HFFc6 (cell line): ENCODE results near the gene MGAT5. TPM values are rescaled to one million over a fixed set of nuclear protein-coding genes. Genes with fewer than 3 reads are reported as not detected.

Experiments used
- DNase-seq: peaks from one replicate; pipeline ENCODE4 v3.0.0-alpha.2; 2018
- H3K27ac Mint-ChIP-seq: 2 replicates; pipeline ENCODE4 v1.8.0; 2020; ENCODE audit warnings: mild to moderate bottlenecking, mixed read lengths
- H3K27me3 Mint-ChIP-seq: 2 replicates; pipeline ENCODE4 v1.8.0; 2021; ENCODE audit warnings: mild to moderate bottlenecking, moderate library complexity, mixed read lengths; ENCODE audit not compliant: insufficient read depth
- H3K36me3 Mint-ChIP-seq: 2 replicates; pipeline ENCODE4 v1.8.0; 2021; ENCODE audit warnings: low read depth, mixed read lengths
- H3K4me1 Mint-ChIP-seq: 2 replicates; pipeline ENCODE4 v1.8.0; 2020; ENCODE audit warnings: low read depth, mixed read lengths
- H3K4me3 Mint-ChIP-seq: 2 replicates; pipeline ENCODE4 v1.8.0; 2020; ENCODE audit warnings: mild to moderate bottlenecking, moderate library complexity, mixed read lengths
- H3K9me3 Mint-ChIP-seq: 2 replicates; pipeline ENCODE4 v1.8.0; 2020; ENCODE audit warnings: mild to moderate bottlenecking, mixed read lengths
- CTCF ChIP-seq: fragments of 200-600 bp; sonication (generic); IDR thresholded peaks from 2 replicates; pipeline ENCODE4 v1.5.0; 2021; ENCODE audit warnings: antibody characterized with exemption, mild to moderate bottlenecking
- total RNA-seq, 6 experiments: library from RNA; stranded (reverse); fragmentation: NEBNext Ultra II Directional; extraction: Animal tissue kit (Norgen Biotek cat#: 25700); gene quantifications; 2 replicates in 1 of 6; 3 replicates in 5 of 6; pipeline ENCODE4 v1.2.3, GENCODE V29; 2021

The MGAT5 gene
- total RNA-seq, 6 experiments from 2014 or later = 104 to 129 (median 113) TPM

DNA sequence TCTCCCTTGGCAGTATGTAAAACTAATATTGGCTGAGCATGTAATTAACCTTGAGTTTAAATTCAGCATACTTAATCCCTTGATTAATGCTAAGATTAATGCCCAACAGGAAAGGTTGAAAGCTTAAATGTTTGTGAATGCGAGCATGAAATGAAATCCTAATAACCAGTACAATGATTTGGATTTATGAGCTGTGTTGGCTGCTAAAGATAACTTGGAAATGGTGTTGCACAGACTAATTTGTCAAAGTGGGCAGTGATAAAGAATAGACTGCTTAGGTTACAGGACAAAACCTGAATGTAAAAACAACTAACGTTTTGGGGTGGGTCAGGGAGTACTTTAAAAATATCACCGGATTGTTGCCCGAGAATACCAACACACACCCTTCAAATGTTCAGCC lies 70.6 kb downstream of the MGAT5 start:
- H3K36me3 Mint-ChIP-seq = peaks cover 36% of the 10 kb centered on the region
- H3K27me3 Mint-ChIP-seq = no peaks in the 10 kb centered on the region; the same call in 1 of the 2 replicates
- DNase-seq = no peak
- H3K4me1 Mint-ChIP-seq = no peaks in the 10 kb centered on the region
- H3K4me3 Mint-ChIP-seq = no peak overlapping the region
- TF ChIP-seq CTCF = no peak
- no peak overlapping the region for H3K27ac Mint-ChIP-seq
- H3K9me3 Mint-ChIP-seq = peaks cover 4% of the 10 kb centered on the region; the same call in 1 of the 2 replicates

- no peak overlapping the region for H3K4me3 Mint-ChIP-seq
These were observed 71.1 kb downstream of the MGAT5 start for GRCh38 chr2:134324947-134325346.

GRCh38 chr2:134325696-134326095 lies 71.8 kb downstream of the MGAT5 start:
- H3K27ac Mint-ChIP-seq = no peak overlapping the region
- H3K9me3 Mint-ChIP-seq = peaks cover 4% of the 10 kb centered on the region; the same call in 1 of the 2 replicates
- H3K36me3 Mint-ChIP-seq = peaks cover 31% of the 10 kb centered on the region
- no peak for TF ChIP-seq CTCF
- no peaks in the 10 kb centered on the region for H3K4me1 Mint-ChIP-seq
- no peak overlapping the region for H3K4me3 Mint-ChIP-seq
- DNase-seq = no peak
- no peaks in the 10 kb centered on the region; the same call in 1 of the 2 replicates for H3K27me3 Mint-ChIP-seq

More at GRCh38 chr2:134324947-134325346, 71.1 kb downstream of the MGAT5 start:
- H3K27me3 Mint-ChIP-seq = no peaks in the 10 kb centered on the region; the same call in 1 of the 2 replicates
- H3K27ac Mint-ChIP-seq = no peak overlapping the region
- no peak for TF ChIP-seq CTCF
- peaks cover 33% of the 10 kb centered on the region for H3K36me3 Mint-ChIP-seq
- H3K4me1 Mint-ChIP-seq = no peaks in the 10 kb centered on the region
- DNase-seq = no peak
- H3K9me3 Mint-ChIP-seq = peaks cover 4% of the 10 kb centered on the region; the same call in 1 of the 2 replicates

GRCh38 chr2:134327367-134327766 lies 73.5 kb downstream of the MGAT5 start:
- Mint-ChIP-seq H3K36me3 (peaks cover 43% of the 10 kb centered on the region), H3K9me3 (peaks cover 11% of the 10 kb centered on the region), H3K4me3 (no peak overlapping the region; the same call in 1 of the 2 replicates), H3K27me3 (peaks cover 2% of the 10 kb centered on the region; the same call in 1 of the 2 replicates), H3K4me1 (0 out of 2 replicates have a peak, but pooled peaks cover 5% of the 10 kb centered on the region), H3K27ac (no peak overlapping the region; the same call in 1 of the 2 replicates)
- no peak for DNase-seq
- TF ChIP-seq CTCF = no peak

DNA sequence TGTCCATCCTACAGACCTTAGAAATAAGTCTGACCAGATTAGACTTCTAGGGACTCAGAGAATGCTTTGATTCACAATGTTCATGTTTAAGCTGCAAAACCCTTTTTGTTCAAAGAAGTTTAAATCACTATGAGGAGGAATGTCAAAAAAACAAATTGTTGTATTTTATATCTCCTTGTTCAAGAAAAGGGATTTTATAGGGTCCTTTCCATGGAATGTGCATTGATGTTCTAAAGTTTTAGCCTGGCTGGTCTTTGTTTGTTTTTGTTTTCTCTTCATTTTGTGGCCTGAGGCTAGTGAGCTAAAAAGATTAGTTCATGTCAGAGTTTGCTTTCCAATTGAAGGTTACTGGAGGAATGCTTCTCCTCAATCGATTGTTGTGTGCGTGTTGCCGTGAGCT lies 77.2 kb downstream of the MGAT5 start:
- peaks cover 31% of the 10 kb centered on the region for H3K36me3 Mint-ChIP-seq
- no peak overlapping the region for H3K4me3 Mint-ChIP-seq
- peaks cover 2% of the 10 kb centered on the region for H3K27me3 Mint-ChIP-seq
- TF ChIP-seq CTCF = no peak
- no peak for DNase-seq
- no peak overlapping the region for H3K27ac Mint-ChIP-seq
- H3K4me1 Mint-ChIP-seq = peaks cover 14% of the 10 kb centered on the region; the same call in 1 of the 2 replicates
- peaks cover 11% of the 10 kb centered on the region for H3K9me3 Mint-ChIP-seq
